H1 (cell line): Measurements from ENCODE around the gene SH3BP5. TPM values are rescaled to one million over a fixed set of nuclear protein-coding genes. Genes with fewer than 3 reads are reported as not detected.

Experiments
- ASH2L ChIP-seq: fragments of 200-600, 300-600 bp; sonication (generic); IDR thresholded peaks from one replicate; pipeline ENCODE4 v1.7.1; 2017; ENCODE audit warnings: low read length
- CHD2 ChIP-seq: IDR thresholded peaks from 2 replicates; pipeline ENCODE4 v1.6.1; 2012; ENCODE audit warnings: low read length, improper control_type of control experiment
- NRF1 ChIP-seq: IDR thresholded peaks from 2 replicates; pipeline ENCODE4 v1.6.1; 2011; ENCODE audit warnings: mild to moderate bottlenecking, low read depth, low read length, improper control_type of control experiment
- TAF7 ChIP-seq: optimal IDR thresholded peaks from 2 replicates; pipeline ENCODE3; 2011; ENCODE audit warnings: low read depth, mild to moderate bottlenecking, inconsistent platforms, low read length, moderate library complexity, borderline replicate concordance
- polyA plus RNA-seq, 7 experiments: library from polyadenylated mRNA; depleted of rRNA in 3 of 7; stranded (reverse) in 5 of 7; unstranded in 2 of 7; fragments of >200 nt in 5 of 7; fragments of 200-250 nt in 2 of 7; gene quantifications; 1 replicate in 5 of 7; 2 replicates in 1 of 7; 4 replicates in 1 of 7; pipeline versions ENCODE4 v1.2.1 to v1.2.3, GENCODE V29; 2011 to 2013; ENCODE audit warnings: missing spikeins in 2 of 7, mixed read lengths in 2 of 7
- total RNA-seq: library from RNA; stranded (reverse); fragmentation: NEBNext Ultra II Directional; extraction: Animal tissue kit (Norgen Biotek cat#: 25700); gene quantifications from 2 replicates; pipeline ENCODE4 v1.2.1, GENCODE V29; 2021
- TF ChIP-seq, protein P1 (sequence below): IDR thresholded peaks from 2 replicates; pipeline ENCODE4 v1.6.1; 2012; ENCODE audit warnings: inconsistent platforms
- TF ChIP-seq, protein P2 (sequence below): IDR thresholded peaks from 2 replicates; pipeline ENCODE4 v1.6.1; 2012; ENCODE audit warnings: inconsistent platforms

Gene SH3BP5
- total and polyA plus RNA-seq, 2 of the 8 experiments (the other 6 are each of a cell fraction or from before 2014, with no cell fraction given): 7.1 to 9.7 TPM

DNA sequence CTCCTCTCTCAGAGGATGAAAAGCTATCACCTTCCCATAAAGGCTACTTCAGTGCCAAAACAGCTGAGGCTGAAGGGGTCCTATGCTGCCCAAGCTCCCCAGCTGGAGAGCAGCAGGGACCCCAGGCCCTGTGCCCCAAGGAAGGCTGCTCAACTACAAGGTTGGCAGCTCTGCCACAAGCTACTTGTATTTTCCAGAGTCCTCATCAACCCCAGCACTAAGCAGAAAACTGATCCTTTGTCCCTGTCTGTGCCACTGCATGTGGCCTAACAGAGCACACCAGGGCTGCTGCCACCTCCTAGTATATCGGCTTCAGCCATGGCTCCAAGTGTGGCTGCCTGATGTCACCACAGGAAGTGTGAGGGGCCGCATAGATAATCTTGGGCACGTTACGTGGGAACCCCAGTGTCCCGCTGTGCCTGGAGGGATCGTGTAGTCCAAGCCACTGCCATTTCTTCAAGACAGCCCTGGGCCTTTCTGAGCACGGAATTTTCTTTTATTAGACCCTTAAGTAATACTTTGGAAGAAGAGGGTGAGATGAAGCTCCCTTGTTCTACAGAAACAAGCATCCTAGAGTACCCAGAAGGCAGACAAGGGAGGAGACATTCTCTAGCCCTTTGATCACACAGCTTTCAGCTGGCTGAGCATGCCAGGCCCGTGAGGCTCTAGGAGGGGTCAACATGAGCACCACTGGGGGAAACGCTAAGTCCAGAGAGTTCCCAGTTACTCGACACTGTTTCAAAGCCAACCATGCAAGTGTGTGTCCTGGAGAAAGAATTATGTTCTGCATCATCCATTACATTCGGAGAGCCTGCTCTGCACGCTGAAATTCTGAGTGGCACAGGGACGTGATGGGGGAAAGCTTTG lies 65.6 kb downstream of the SH3BP5 start (continued):
- TF ChIP-seq, protein P1, sequence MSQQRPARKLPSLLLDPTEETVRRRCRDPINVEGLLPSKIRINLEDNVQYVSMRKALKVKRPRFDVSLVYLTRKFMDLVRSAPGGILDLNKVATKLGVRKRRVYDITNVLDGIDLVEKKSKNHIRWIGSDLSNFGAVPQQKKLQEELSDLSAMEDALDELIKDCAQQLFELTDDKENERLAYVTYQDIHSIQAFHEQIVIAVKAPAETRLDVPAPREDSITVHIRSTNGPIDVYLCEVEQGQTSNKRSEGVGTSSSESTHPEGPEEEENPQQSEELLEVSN: no peak
- TF ChIP-seq ASH2L (no peak), CHD2 (no peak), TAF7 (no peak), NRF1 (no peak)
- TF ChIP-seq, protein P2, sequence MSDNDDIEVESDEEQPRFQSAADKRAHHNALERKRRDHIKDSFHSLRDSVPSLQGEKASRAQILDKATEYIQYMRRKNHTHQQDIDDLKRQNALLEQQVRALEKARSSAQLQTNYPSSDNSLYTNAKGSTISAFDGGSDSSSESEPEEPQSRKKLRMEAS: no peak
